DOHH2 (cell line): ENCODE data around the gene BTF3.

ENCODE experiments used
- H3F3A ChIP-seq: fragments of 200-600 bp; sonication (generic), shearing (Covaris generic); 2 replicates; pipeline ENCODE4 v1.6.0; 2016; ENCODE audit warnings: antibody characterized with exemption, mild to moderate bottlenecking; ENCODE audit not compliant: control insufficient read depth, insufficient read depth
- H3K27ac ChIP-seq: fragments of 200-600 bp; sonication (generic); 2 replicates; pipeline ENCODE4 v1.5.1; 2014; ENCODE audit warnings: low read depth, mild to moderate bottlenecking, low read length, moderate library complexity
- H3K27me3 ChIP-seq: fragments of 200-600 bp; sonication (generic); 2 replicates; pipeline ENCODE4 v1.6.1; 2014; ENCODE audit warnings: mild to moderate bottlenecking, low read length, mixed read lengths; ENCODE audit not compliant: control insufficient read depth
- H3K36me3 ChIP-seq: fragments of 200-600 bp; sonication (generic); 2 replicates; pipeline ENCODE4 v1.6.1; 2014; ENCODE audit warnings: mild to moderate bottlenecking, low read length, moderate library complexity, mixed read lengths; ENCODE audit not compliant: control insufficient read depth
- H3K4me1 ChIP-seq: fragments of 200-600 bp; sonication (generic); 2 replicates; pipeline ENCODE4 v1.6.1; 2014; ENCODE audit warnings: mild to moderate bottlenecking, low read length, mixed read lengths; ENCODE audit not compliant: control insufficient read depth
- H3K4me2 ChIP-seq: fragments of 200-600 bp; sonication (generic); 2 replicates; pipeline ENCODE4 v1.6.0; 2014; ENCODE audit warnings: mild to moderate bottlenecking, low read length, moderate library complexity
- H3K4me3 ChIP-seq: fragments of 200-600 bp; sonication (generic); 2 replicates; pipeline ENCODE4 v1.5.1; 2014; ENCODE audit warnings: mild to moderate bottlenecking, low read length, mixed read lengths
- H3K79me2 ChIP-seq: fragments of 200-600 bp; sonication (generic); 2 replicates; pipeline ENCODE4 v1.6.1; 2014; ENCODE audit warnings: mild to moderate bottlenecking, low read length, mixed read lengths; ENCODE audit not compliant: control insufficient read depth
- H3K9me2 ChIP-seq: fragments of 200-600 bp; sonication (generic); replicated peaks from 2 replicates; pipeline ENCODE4 v1.6.1; 2014; ENCODE audit warnings: mild to moderate bottlenecking, low read length, mixed read lengths; ENCODE audit not compliant: control insufficient read depth
- H3K9me3 ChIP-seq: fragments of 200-600 bp; sonication (generic); 2 replicates; pipeline ENCODE4 v1.6.1; 2014; ENCODE audit warnings: antibody characterized with exemption, low read length, mixed read lengths; ENCODE audit not compliant: control insufficient read depth, insufficient read depth
- H4K20me1 ChIP-seq: fragments of 200-600 bp; sonication (generic); 2 replicates; pipeline ENCODE4 v1.6.0; 2014; ENCODE audit warnings: low read depth, mild to moderate bottlenecking, antibody characterized with exemption, low read length, moderate library complexity; ENCODE audit not compliant: control insufficient read depth, insufficient read depth
- EZH2phosphoT487 ChIP-seq: fragments of 200-600 bp; sonication (generic); IDR thresholded peaks from 2 replicates; pipeline ENCODE4 v1.6.1; 2017; ENCODE audit warnings: borderline replicate concordance, mild to moderate bottlenecking, antibody characterized with exemption, low read length, moderate library complexity, mixed read lengths
- TF ChIP-seq, protein P1 (sequence below): fragments of 200-600 bp; sonication (generic); IDR thresholded peaks from one replicate; pipeline ENCODE4 v1.5.1; 2014; ENCODE audit warnings: antibody characterized with exemption, mild to moderate bottlenecking, low read depth, low read length; ENCODE audit not compliant: poor library complexity, severe bottlenecking

BTF3 gene

DNA sequence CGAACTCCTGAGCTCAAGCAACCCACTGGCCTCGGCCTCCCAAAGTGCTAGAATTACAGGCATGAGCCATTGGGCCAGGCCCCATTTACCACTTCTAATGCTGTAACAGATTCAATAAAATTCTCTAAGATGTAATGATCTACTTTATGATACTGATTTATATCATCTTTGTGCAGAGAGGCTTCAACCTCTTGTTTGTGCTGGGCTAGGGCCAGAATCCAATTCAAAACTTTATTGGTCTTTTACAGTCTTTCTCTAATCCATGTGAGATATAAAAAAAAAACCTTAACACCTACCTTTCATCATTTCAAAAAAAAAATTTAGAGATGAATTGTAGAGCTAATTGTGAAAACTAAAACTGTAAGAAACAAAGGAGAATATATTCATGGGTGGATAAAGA, 8.2 kb upstream of the BTF3 start:
- Histone ChIP-seq H3K27ac (no peak overlapping the region), H3K9me2 (no peaks in the 10 kb centered on the region), H3K4me2 (no peak overlapping the region), H3K4me1 (no peaks in the 10 kb centered on the region), H3K4me3 (no peak overlapping the region), H3K79me2 (no peaks in the 10 kb centered on the region), H3K9me3 (no peaks in the 10 kb centered on the region), H3K36me3 (no peaks in the 10 kb centered on the region), H3F3A (no peaks in the 10 kb centered on the region), H4K20me1 (no peaks in the 10 kb centered on the region), H3K27me3 (no peaks in the 10 kb centered on the region; the same call in 1 of the 2 replicates)
- no peak for TF ChIP-seq EZH2phosphoT487
- TF ChIP-seq, protein P1, sequence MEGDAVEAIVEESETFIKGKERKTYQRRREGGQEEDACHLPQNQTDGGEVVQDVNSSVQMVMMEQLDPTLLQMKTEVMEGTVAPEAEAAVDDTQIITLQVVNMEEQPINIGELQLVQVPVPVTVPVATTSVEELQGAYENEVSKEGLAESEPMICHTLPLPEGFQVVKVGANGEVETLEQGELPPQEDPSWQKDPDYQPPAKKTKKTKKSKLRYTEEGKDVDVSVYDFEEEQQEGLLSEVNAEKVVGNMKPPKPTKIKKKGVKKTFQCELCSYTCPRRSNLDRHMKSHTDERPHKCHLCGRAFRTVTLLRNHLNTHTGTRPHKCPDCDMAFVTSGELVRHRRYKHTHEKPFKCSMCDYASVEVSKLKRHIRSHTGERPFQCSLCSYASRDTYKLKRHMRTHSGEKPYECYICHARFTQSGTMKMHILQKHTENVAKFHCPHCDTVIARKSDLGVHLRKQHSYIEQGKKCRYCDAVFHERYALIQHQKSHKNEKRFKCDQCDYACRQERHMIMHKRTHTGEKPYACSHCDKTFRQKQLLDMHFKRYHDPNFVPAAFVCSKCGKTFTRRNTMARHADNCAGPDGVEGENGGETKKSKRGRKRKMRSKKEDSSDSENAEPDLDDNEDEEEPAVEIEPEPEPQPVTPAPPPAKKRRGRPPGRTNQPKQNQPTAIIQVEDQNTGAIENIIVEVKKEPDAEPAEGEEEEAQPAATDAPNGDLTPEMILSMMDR = no peak

DNA sequence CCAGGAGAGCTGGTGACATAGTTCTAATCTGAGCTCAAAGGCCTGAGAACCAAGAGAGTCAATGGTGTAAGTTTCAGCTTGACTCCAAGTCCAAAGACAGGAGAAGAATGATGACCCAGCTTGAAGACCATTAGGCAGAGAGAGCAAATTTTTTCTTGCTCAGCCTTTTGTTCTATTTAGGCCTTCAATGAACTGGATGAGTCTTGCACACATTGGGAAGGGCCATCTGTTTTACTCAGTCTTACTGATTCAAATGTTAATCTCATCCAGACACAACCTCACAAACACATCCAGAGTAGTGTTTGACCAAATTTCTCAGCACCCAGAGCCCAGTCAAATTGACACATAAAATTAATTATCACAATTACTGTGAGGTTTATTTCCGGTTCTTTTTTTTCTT, 7.1 kb upstream of the BTF3 start:
- Histone ChIP-seq H3K4me3 (no peak overlapping the region), H3K4me1 (no peaks in the 10 kb centered on the region), H3K9me2 (no peaks in the 10 kb centered on the region), H3F3A (no peaks in the 10 kb centered on the region), H3K79me2 (no peaks in the 10 kb centered on the region), H3K36me3 (no peaks in the 10 kb centered on the region), H4K20me1 (no peaks in the 10 kb centered on the region), H3K9me3 (no peaks in the 10 kb centered on the region), H3K27me3 (no peaks in the 10 kb centered on the region; the same call in 1 of the 2 replicates), H3K4me2 (no peak overlapping the region), H3K27ac (no peak overlapping the region)
- TF ChIP-seq, protein P1 = no peak
- TF ChIP-seq EZH2phosphoT487 = no peak

GRCh38 chr5:73493421-73493820, 4.8 kb upstream of the BTF3 start:
- no peaks in the 10 kb centered on the region for H3K27me3 ChIP-seq
- peaks cover 1% of the 10 kb centered on the region for H3K36me3 ChIP-seq
- no peak overlapping the region for H3K27ac ChIP-seq
- no peaks in the 10 kb centered on the region for H3K9me3 ChIP-seq
- H3K4me1 ChIP-seq = peaks cover 10% of the 10 kb centered on the region
- no peaks in the 10 kb centered on the region for H4K20me1 ChIP-seq
- H3K4me2 ChIP-seq = no peak overlapping the region
- H3K4me3 ChIP-seq = no peak overlapping the region
- TF ChIP-seq, protein P1 = no peak
- no peak for TF ChIP-seq EZH2phosphoT487
- H3K79me2 ChIP-seq = peaks cover 13% of the 10 kb centered on the region
- no peaks in the 10 kb centered on the region for H3F3A ChIP-seq
- H3K9me2 ChIP-seq = no peaks in the 10 kb centered on the region

DNA sequence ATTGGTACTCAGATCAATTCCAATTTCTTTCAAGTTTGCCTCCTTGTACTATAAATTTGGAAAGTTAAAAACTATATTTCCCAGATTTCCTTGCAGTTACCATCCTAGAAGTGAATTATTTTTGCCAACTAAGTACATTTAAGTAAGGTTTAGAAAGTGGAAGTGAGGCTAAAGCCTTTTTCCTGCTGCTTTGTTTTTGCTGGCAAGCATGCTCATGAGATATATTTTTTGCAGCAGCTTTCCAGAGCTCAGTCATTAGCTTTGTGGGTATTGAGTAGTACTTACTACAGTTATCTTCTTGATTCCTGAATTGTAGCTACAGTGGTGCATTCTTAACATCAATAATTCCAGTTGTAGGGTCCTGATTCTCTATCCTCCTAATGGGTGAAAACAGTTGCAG, 3.5 kb upstream of the BTF3 start:
- Histone ChIP-seq H3F3A (no peaks in the 10 kb centered on the region), H3K27ac (no peak overlapping the region), H4K20me1 (peaks cover 4% of the 10 kb centered on the region; the same call in 1 of the 2 replicates), H3K9me2 (no peaks in the 10 kb centered on the region), H3K9me3 (no peaks in the 10 kb centered on the region), H3K4me3 (no peak overlapping the region), H3K4me2 (no peak overlapping the region), H3K36me3 (peaks cover 14% of the 10 kb centered on the region), H3K27me3 (no peaks in the 10 kb centered on the region), H3K4me1 (peaks cover 13% of the 10 kb centered on the region), H3K79me2 (peaks cover 26% of the 10 kb centered on the region)
- TF ChIP-seq EZH2phosphoT487 = no peak
- TF ChIP-seq, protein P1 = no peak
